HG02973 (cell line): ENCODE data around the gene BTLA.
A peak's percentile ranks its signal among the peaks of the same experiment; 100 is the strongest.
"Not testable (repeated sequence)": the region's sequence is repeated elsewhere in the genome, so short reads cannot be mapped to it uniquely, and the experiment has no call there.

ENCODE experiments used
- ATAC-seq: cut with Tn5 transposase; IDR thresholded peaks from one replicate; pipeline ENCODE4 v1.9.1; 2021; ENCODE audit warnings: moderate library complexity; ENCODE audit not compliant: unreplicated experiment

Gene BTLA

GRCh38 chr3:112492124-112492523 lies 7.1 kb downstream of the BTLA start:
- no peak for ATAC-seq

GRCh38 chr3:112491373-112491772 lies 7.9 kb downstream of the BTLA start:
- no peak for ATAC-seq

GRCh38 chr3:112489674-112490479 lies 9.4 kb downstream of the BTLA start:
- ATAC-seq: no peak

GRCh38 chr3:112486811-112487505 lies 12.3 kb downstream of the BTLA start:
- ATAC-seq: no peak

- no peak for ATAC-seq
Measured at GRCh38 chr3:112484352-112484751, 14.9 kb downstream of the BTLA start.

GRCh38 chr3:112482675-112483074 lies 16.6 kb downstream of the BTLA start:
- no peak for ATAC-seq

GRCh38 chr3:112481302-112481721 lies 18.0 kb downstream of the BTLA start:
- no peak for ATAC-seq

GRCh38 chr3:112477891-112478290 lies 21.4 kb downstream of the BTLA start:
- no peak for ATAC-seq

GRCh38 chr3:112476346-112476745 lies 22.9 kb downstream of the BTLA start:
- no peak for ATAC-seq

- ATAC-seq: no peak
Measured at GRCh38 chr3:112474796-112475195, 24.5 kb downstream of the BTLA start.

- ATAC-seq: no peak
Measured at GRCh38 chr3:112472691-112473090, 26.6 kb downstream of the BTLA start.

GRCh38 chr3:112471596-112472325 lies 27.5 kb downstream of the BTLA start:
- no peak for ATAC-seq

GRCh38 chr3:112470788-112471187 lies 28.5 kb downstream of the BTLA start:
- ATAC-seq: no peak

- no peak for ATAC-seq
Measured at GRCh38 chr3:112469671-112470070, 29.6 kb downstream of the BTLA start.

- ATAC-seq: no peak
Measured at GRCh38 chr3:112467539-112467938, 31.7 kb downstream of the BTLA start.

- no peak for ATAC-seq
Measured at GRCh38 chr3:112466020-112466419, 33.3 kb downstream of the BTLA start.

GRCh38 chr3:112464264-112464663 lies 35.0 kb downstream of the BTLA start:
- peak; percentile 34 for ATAC-seq

GRCh38 chr3:112463250-112463649 lies 36.0 kb downstream of the BTLA start:
- ATAC-seq: no peak

- ATAC-seq: not testable (repeated sequence)
Measured at GRCh38 chr3:112461787-112462186, 37.5 kb downstream of the BTLA start.

- peak; percentile 46 for ATAC-seq
Measured at GRCh38 chr3:112460519-112461195, 38.6 kb downstream of the BTLA start.

- peak; percentile 39 for ATAC-seq
Measured at GRCh38 chr3:112459750-112460149, 39.5 kb downstream of the BTLA start.
